Measurements from ENCODE around the gene TMX4.
"Not testable (repeated sequence)": the region's sequence is repeated elsewhere in the genome, so short reads cannot be mapped to it uniquely, and the experiment has no call there.

The TMX4 gene

DNA sequence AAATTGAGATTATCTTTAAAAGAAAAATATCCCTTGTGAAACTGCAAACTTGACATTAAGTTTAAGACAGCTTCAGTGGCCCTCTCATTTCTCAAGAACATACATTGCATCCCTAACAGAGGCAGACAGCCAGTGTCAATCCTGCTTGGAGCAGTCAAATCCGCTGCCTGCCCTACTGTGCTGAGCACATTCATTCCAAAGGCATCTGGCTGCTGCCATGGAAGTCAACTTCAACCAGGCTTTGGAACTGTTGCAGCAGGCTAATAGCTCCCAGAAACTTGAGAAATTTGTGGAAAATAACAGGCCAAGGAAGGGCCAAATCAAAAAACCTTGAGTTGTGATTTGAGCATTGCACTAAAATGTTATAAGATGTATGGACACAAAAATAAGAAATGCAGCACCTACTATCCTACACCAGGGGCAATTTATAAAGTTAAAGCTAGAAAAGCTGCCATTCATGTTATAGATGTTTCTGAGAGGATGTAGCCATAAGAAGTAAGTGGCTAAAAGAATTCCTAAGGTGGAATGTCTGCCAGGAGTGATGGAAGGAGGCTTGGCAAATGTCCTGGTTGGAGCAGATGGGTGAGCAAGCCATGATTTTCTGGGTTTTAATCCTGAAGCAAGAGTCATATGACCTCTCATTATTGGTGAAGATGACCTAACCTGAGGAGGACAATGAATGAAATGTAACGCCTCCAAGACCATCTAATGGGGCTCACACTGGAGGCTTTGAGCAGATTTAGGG, 47.9 kb downstream of the TMX4 start:
- peak; percentile 17 for DNase-seq (ENCODE audit: low spot score)

DNA sequence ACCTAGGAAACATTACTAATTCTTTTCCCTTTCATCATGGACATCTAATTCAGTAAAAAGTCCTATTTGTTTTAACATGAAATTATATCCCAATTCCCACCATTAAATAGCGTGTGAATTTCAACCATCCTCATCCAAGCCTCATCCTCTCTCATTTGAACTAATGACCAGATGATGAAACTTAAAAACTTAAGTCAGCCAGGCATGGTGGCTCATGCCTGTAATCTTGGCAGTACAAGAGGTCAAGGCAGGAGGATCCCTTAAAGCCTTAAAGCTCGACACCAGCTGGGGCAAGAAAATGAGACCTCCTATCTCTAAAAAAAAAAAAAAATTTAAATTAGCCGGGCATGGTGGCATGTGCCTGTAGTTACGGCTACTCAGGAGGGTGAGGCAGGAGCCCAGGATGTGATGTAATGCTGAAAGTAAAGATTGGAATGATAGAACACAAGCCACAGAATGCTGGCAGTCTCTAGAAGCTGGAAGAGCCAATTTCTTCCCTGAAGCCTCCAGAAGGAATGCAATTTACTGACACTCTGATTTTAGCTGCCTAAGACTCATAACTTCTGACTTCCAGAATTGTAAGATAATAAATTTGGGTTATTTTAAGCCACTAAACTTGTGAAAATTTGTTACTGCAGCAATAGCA, 52.2 kb downstream of the TMX4 start:
- DNase-seq (ENCODE audit: low spot score), result no peak

DNA sequence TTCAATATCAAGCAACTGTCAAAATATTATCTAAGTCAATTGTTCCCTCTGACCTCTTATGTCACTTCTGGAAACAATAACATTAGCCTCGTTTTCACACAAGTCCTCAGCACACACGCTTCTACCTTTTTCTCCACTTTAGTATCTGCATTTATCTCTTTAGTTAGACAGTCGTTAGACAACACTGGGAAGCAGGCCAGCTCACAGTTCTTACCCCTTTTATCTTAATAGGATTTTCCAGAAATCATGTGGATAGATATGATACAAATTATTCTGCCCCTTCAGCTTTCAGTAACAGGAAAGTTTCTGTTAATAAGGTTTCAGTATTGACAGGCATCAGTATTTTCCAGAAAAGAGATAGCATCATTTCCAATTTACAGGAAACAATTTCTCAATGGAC, 53.4 kb downstream of the TMX4 start:
- no peak for DNase-seq (ENCODE audit: low spot score)

DNA sequence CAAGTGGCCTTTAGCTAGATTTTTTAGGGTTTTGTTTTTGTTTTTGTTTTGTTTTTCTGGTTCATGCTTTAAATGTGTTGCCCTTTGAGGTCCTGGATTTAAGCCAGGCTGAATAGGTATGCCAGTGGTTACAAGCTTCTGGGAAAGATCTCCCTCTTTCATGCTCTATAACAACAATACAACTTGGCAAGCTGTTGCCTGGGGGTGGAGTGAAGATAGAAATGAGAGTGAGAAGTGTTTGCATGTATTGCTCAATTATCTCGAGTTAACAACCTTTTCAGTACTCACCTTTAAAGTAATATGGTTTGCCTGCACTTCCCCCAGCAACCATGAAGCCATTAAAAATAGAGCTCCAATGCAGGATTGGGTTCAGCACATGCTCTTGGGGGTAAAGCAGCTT, 60.1 kb downstream of the TMX4 start:
- DNase-seq (ENCODE audit: low spot score), result no peak

DNA sequence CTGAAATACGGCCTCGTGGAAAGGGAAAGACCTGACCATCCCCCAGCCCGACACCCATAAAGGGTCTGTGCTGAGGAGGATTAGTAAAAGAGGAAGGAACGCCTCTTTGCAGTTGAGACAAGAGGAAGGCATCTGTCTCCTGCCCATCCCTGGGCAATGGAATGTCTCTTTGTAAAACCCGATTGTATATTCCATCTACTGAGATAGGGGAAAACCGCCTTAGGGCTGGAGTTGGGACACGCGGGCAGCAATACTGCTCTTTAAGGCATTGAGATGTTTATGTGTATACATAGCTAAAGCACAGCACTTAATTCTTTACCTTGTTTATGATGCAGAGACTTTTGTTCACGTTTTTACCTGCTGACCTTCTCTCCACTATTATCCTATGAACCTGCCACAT, 63.0 kb downstream of the TMX4 start:
- not testable (repeated sequence) for DNase-seq (ENCODE audit: low spot score)

DNA sequence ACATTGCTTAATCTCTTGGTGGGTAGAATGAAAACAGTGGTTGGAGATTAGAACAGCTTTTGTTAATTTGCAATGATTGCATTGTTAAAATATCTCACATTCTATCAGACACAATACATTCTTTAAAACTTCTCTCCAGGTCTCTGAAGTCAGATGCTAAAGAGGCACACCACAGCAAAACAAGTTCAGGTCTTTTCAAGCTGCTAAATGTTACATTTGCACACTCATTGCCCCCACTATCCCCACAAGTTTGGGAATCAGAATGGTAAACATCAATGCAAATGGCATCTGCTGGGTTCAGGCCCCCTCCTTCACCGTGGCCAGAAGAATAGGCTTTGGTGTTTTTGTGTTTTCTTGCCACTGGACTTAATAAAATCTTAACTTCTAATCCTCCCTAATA, 69.2 kb downstream of the TMX4 start:
- DNase-seq (ENCODE audit: low spot score), result no peak

DNA sequence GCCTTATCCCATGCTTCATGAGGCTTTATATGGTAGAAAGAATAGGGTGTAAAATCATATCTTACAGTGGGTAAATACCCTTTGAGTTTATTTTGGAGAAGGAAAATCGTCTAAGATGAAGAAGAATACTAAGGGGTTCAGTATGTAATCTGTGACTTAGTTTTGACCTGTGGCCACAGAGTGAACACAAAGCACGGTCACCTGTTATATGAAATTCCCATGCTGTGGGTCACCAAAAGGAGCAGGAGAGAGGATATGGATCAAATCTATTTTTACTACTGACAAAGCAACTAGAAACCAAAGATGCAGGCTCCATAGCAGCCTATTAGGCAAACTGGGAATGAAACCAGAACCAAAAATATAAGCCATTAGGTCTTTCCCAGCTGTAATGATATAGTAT, 75.7 kb downstream of the TMX4 start:
- no peak for DNase-seq (ENCODE audit: low spot score)

DNA sequence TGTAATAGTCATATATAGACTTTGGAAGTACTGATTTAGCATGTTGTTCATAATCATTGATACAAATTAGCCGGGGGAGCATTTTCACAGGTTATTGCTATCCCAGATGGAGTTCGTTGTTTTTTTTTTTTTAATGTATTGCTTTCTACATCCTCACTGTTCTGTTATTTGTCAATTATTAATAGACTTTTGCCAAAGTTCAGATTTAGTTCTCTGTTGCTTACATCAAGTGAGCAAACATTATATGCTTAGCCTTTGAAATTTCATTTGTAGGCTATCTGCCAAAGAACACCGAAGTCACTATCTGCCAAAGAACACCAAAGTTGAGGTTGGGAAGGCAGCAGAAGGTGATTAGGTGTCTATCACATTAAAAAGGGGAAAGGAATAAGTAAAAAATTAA, 79.2 kb downstream of the TMX4 start, which contains the start of gene HAO1:
Gene HAO1 (minus strand): TSS at position 118 of the 400 bp plus-strand sequence. CDS start 36 bp downstream, at position 82.
- no peak for DNase-seq (ENCODE audit: low spot score)

DNA sequence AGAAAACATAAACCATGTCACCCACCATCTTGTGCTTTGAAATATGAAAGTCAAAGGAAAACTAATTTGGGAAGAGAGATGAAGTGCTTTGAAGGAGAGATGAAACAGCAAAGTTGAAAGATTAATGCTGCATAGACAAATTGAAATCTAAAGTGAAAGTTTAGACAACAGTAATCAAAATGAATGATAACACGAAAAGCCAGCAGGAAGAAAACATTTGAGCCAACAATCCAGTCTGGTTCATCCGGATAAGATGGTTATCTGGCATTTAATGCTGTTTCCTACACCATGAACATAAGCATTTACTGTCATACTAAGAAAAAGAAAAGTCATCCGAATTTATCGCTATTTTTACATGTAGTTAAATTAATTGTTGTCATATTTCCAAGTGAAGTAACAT, 79.9 kb downstream of the TMX4 start:
- DNase-seq (ENCODE audit: low spot score), result no peak

DNA sequence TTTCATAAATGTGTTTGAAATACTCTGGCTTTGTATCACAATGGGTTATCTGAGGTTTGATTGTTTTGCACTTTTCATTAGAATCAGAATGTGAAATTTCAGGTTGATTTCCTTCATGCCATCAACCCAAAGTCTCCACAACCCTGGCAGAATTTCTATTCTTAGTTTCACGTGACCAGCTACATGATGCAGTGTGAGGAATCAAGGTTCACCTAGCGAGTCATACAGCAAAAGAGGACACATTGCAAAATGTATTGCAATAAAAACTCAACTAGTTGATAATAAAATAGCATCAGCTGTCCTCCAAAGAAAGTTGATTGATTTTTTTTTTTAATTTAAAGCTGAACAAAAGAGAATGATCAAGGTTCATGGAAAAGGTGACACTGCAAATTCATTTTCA, 81.5 kb downstream of the TMX4 start:
- DNase-seq (ENCODE audit: low spot score), result no peak

DNA sequence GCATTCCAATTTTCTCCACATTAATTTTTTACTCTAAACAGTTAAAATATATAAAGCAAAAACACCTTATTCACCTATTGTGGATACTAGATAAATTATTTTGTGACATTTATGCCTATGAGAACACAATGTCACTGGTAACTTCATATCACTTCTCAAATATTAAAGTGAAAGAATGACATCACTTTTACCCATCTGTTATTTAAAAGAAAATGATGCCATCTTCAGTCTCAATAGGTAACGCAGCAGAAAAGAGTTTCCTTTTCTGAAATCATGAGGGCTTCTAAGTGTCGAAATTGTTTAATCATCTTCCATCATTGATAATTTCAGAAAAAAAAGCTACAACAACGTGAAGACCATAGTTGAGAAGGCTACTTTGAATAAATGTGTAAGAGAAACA, 82.2 kb downstream of the TMX4 start:
- DNase-seq (ENCODE audit: low spot score), result no peak

DNA sequence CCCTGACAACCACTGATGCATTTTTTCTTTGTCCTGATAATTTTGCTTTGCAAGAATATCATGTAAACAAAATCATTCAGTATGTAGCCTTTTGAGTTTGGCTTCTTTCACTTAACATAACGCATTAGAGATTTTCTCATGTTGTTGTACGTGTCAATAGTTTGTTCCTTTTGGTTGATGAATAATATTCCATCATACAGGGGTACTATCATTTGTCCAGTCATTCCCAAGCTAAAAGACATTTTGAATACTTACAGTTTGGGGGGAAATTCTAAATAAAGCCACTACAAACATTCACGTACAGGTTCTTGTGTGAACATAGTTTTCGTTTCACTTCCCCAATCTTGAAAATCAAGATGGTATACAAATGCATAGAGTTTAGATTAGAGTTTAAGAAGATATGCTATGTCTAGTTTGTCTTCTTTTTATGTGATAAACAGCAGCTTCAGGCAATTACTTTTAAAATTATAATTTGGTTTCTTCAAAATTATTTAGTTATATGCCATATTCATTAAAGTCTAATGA, 84.5 kb downstream of the TMX4 start:
- DNase-seq (ENCODE audit: low spot score), result no peak

DNA sequence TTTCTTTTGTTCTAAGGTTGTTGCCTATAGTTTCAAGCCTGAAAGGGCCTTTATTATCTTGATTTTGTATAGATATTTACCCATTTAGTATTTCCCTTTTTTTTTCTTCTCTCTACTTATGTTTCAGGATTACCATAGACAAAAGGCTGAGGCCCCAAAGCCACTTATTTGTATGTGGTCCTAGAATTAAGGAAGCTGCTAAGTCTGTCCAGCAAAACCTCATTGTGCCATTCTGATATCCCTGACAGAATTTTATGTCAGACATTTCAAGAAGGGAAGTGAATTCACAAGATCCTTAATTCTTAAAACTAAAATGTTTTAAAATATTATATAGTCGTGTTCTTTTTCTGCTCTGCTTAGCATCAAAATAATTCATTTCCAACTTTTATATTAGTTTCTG, 86.2 kb downstream of the TMX4 start:
- no peak for DNase-seq (ENCODE audit: low spot score)

DNA sequence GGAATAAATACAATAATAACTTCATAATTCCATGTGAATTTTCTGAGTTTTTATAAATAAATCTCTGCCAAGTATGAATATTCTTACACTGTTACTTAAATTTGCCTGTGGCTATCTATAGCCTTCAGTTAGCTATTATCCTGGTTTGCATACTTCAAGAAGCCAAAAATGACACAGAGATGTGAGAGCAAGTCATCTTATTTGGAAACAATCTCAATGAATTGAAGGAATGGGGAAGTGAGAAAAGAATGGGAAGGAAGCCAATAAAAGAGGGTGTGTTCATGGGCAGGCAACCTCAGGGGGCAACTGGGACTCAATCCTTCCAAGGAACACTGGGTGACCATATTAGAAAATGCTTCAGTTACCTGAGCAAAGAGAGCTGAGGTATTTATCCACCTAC, 89.2 kb downstream of the TMX4 start:
- DNase-seq (ENCODE audit: low spot score), result no peak

Measured in cerebellar cortex (tissue), 1 donor.